HepG2 (cell line): ENCODE measurements around the gene POFUT2. TPM values are rescaled to one million over a fixed set of nuclear protein-coding genes. Genes with fewer than 3 reads are reported as not detected.

Source experiments
- EEA1 ChIP-seq: sonication (generic); formaldehyde crosslinking; IDR thresholded peaks from 2 replicates; pipeline ENCODE4 v1.5.1; 2020; ENCODE audit warnings: mild to moderate bottlenecking, missing genetic modification reagents, borderline replicate concordance
- FUBP1 ChIP-seq: sonication (generic); formaldehyde crosslinking; IDR thresholded peaks from 2 replicates; pipeline ENCODE4 v1.5.1; 2020; ENCODE audit warnings: missing genetic modification reagents, mild to moderate bottlenecking, borderline replicate concordance
- HNRNPK ChIP-seq: fragments of 200-400 bp; formaldehyde crosslinking; IDR thresholded peaks from 2 replicates; pipeline ENCODE4 v1.6.1; 2018; ENCODE audit warnings: low read length, low read depth, moderate library complexity, mild to moderate bottlenecking; ENCODE audit not compliant: poor library complexity, severe bottlenecking
- NFKBIZ ChIP-seq: IDR thresholded peaks from 2 replicates; pipeline ENCODE4 v1.6.1; 2018; ENCODE audit warnings: missing genetic modification reagents, missing compliant biosample characterization
- NRL ChIP-seq: sonication (generic); formaldehyde crosslinking; IDR thresholded peaks from 2 replicates; pipeline ENCODE4 v1.5.0; 2020; ENCODE audit warnings: missing genetic modification reagents, mild to moderate bottlenecking, moderate library complexity, borderline replicate concordance
- RAD21 ChIP-seq: fragments of 450-650 bp; formaldehyde crosslinking; IDR thresholded peaks from 2 replicates; pipeline ENCODE4 v1.5.0; 2020; ENCODE audit warnings: mild to moderate bottlenecking
- SAFB2 ChIP-seq: sonication (generic); formaldehyde crosslinking; IDR thresholded peaks from 2 replicates; pipeline ENCODE4 v1.5.1; 2020; ENCODE audit warnings: missing genetic modification reagents, low read depth, mild to moderate bottlenecking, borderline replicate concordance
- SMYD3 ChIP-seq: sonication (generic); formaldehyde crosslinking; IDR thresholded peaks from 2 replicates; pipeline ENCODE4 v1.8.1; 2023; ENCODE audit warnings: mild to moderate bottlenecking, missing genetic modification reagents
- ZNF143 ChIP-seq: sonication (generic); formaldehyde crosslinking; IDR thresholded peaks from 2 replicates; pipeline ENCODE4 v1.4.0; 2020; ENCODE audit warnings: missing genetic modification reagents
- ZNF34 ChIP-seq: sonication (generic); formaldehyde crosslinking; IDR thresholded peaks from 2 replicates; pipeline ENCODE4 v1.4.0; 2020; ENCODE audit warnings: mild to moderate bottlenecking, missing genetic modification reagents, borderline replicate concordance
- ZNF354B ChIP-seq: sonication (generic); formaldehyde crosslinking; IDR thresholded peaks from 2 replicates; pipeline ENCODE4 v1.8.0; 2022; ENCODE audit warnings: mild to moderate bottlenecking, missing genetic modification reagents
- ZNF431 ChIP-seq: sonication (generic); formaldehyde crosslinking; IDR thresholded peaks from 2 replicates; pipeline ENCODE4 v1.9.0; 2022; ENCODE audit warnings: missing genetic modification reagents, low read depth, mild to moderate bottlenecking, borderline replicate concordance
- ZNF674 ChIP-seq: sonication (generic); formaldehyde crosslinking; IDR thresholded peaks from 2 replicates; pipeline ENCODE4 v1.5.0; 2020; ENCODE audit warnings: low read depth, mild to moderate bottlenecking, missing genetic modification reagents
- ZNF766 ChIP-seq: sonication (generic); formaldehyde crosslinking; IDR thresholded peaks from 2 replicates; pipeline ENCODE4 v1.5.0; 2020; ENCODE audit warnings: missing genetic modification reagents, borderline replicate concordance
- ZNF775 ChIP-seq: sonication (generic); formaldehyde crosslinking; IDR thresholded peaks from 2 replicates; pipeline ENCODE4 v1.4.0; 2020; ENCODE audit warnings: missing genetic modification reagents, mild to moderate bottlenecking, moderate library complexity, borderline replicate concordance
- ZSCAN25 ChIP-seq: sonication (generic); formaldehyde crosslinking; IDR thresholded peaks from 2 replicates; pipeline ENCODE4 v1.8.0; 2022; ENCODE audit warnings: mild to moderate bottlenecking, missing genetic modification reagents
- polyA plus RNA-seq, 8 experiments: library from polyadenylated mRNA; depleted of rRNA in 3 of 8; stranded (reverse) in 7 of 8; unstranded in 1 of 8; fragments of >200 nt; fragmentation: Illumina TruSeq in 4 of 8; extraction: Trizol in 4 of 8; gene quantifications; 2 replicates each; pipeline versions ENCODE4 v1.2.1 to v1.2.3, GENCODE V29; 2011 to 2016; ENCODE audit warnings: low read depth in 4 of 8, missing spikeins in 1 of 8, mixed read lengths in 1 of 8; ENCODE audit not compliant: insufficient read depth in 1 of 8
- total RNA-seq, 5 experiments: library from RNA; depleted of rRNA; stranded (reverse); fragments of >200 nt; fragmentation: Illumina TruSeq; extraction: Trizol; gene quantifications; 2 replicates each; pipeline ENCODE4 v1.2.3, GENCODE V29; 2016; ENCODE audit warnings: low read depth in 1 of 5
- TF ChIP-seq, protein P1 (sequence below): sonication (generic); formaldehyde crosslinking; IDR thresholded peaks from 2 replicates; pipeline ENCODE4 v1.5.0; 2020; ENCODE audit warnings: missing genetic modification reagents
- TF ChIP-seq, protein P2 (sequence below): sonication (generic); formaldehyde crosslinking; conservative IDR thresholded peaks from 2 replicates; pipeline ENCODE4 v1.8.0; 2022; ENCODE audit warnings: mild to moderate bottlenecking, moderate library complexity, missing genetic modification reagents
- TF ChIP-seq, protein P3 (sequence below): sonication (generic); formaldehyde crosslinking; IDR thresholded peaks from 2 replicates; pipeline ENCODE4 v1.4.0; 2020; ENCODE audit warnings: missing genetic modification reagents
- TF ChIP-seq, protein P4 (sequence below): fragments of 450-650 bp; IDR thresholded peaks from 2 replicates; pipeline ENCODE4 v1.6.1; 2017

POFUT2 gene
- total and polyA plus RNA-seq, 2 of the 13 experiments (the other 11 are each of a cell fraction or from before 2014, with no cell fraction given) = 22.8 to 24.0 TPM

DNA sequence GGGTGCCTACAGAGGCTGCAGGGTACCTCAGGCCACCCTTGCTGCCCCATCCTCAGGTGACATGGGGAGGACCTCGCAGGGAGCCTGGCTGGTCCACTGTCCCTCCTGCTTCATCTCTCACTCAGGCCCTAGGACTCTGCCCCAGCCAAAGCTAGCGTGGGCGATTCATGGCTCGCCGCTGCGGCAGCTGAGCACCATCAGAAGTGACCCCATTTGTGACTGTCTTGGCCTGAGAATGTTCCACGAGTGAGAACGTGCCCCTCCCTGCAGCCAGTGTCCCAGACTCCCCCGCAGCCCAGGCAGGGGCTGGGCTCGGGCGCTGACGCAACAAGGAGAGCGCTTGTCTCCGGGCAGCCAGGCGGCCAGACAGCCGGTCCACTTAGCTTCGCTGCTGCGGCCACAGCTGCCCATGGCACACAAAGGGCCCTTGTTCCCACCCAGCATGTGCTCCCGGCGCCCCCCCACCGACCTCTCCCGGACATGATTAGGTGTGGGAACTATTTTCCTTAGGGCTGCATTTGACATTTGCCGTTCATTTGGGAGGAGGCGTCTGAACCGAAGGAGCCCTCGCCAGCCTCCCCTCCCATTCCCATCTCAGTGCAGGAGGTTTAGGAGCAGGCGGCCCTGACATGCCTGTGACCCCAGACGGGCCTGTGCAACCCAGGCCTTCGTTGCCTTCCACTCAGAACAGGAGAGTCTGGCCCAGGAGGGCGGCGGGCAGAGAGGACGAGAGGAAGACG, 19.3 kb upstream of the POFUT2 start (continued):
- no peak for TF ChIP-seq HNRNPK
- TF ChIP-seq, protein P1, sequence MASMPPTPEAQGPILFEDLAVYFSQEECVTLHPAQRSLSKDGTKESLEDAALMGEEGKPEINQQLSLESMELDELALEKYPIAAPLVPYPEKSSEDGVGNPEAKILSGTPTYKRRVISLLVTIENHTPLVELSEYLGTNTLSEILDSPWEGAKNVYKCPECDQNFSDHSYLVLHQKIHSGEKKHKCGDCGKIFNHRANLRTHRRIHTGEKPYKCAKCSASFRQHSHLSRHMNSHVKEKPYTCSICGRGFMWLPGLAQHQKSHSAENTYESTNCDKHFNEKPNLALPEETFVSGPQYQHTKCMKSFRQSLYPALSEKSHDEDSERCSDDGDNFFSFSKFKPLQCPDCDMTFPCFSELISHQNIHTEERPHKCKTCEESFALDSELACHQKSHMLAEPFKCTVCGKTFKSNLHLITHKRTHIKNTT = no peak
- TF ChIP-seq, protein P2, sequence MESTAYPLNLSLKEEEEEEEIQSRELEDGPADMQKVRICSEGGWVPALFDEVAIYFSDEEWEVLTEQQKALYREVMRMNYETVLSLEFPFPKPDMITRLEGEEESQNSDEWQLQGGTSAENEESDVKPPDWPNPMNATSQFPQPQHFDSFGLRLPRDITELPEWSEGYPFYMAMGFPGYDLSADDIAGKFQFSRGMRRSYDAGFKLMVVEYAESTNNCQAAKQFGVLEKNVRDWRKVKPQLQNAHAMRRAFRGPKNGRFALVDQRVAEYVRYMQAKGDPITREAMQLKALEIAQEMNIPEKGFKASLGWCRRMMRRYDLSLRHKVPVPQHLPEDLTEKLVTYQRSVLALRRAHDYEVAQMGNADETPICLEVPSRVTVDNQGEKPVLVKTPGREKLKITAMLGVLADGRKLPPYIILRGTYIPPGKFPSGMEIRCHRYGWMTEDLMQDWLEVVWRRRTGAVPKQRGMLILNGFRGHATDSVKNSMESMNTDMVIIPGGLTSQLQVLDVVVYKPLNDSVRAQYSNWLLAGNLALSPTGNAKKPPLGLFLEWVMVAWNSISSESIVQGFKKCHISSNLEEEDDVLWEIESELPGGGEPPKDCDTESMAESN = no peak
- TF ChIP-seq NFKBIZ (CRISPR knock-in tag) = no peak
- TF ChIP-seq, protein P3, sequence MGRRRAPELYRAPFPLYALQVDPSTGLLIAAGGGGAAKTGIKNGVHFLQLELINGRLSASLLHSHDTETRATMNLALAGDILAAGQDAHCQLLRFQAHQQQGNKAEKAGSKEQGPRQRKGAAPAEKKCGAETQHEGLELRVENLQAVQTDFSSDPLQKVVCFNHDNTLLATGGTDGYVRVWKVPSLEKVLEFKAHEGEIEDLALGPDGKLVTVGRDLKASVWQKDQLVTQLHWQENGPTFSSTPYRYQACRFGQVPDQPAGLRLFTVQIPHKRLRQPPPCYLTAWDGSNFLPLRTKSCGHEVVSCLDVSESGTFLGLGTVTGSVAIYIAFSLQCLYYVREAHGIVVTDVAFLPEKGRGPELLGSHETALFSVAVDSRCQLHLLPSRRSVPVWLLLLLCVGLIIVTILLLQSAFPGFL (CRISPR knock-in tag) = 0 out of 2 replicates have a peak, but pooled peaks have one; percentile 57
- no peak for TF ChIP-seq EEA1 (CRISPR knock-in tag)
- TF ChIP-seq ZSCAN25 = peak; percentile 70; the same call in 1 of the 2 replicates
- TF ChIP-seq ZNF143 (CRISPR knock-in tag) = peak; percentile 79
- TF ChIP-seq FUBP1 (CRISPR knock-in tag) = peak; percentile 59; the same call in 1 of the 2 replicates
- no peak for TF ChIP-seq ZNF674 (CRISPR knock-in tag)
- TF ChIP-seq RAD21 (CRISPR knock-in tag) = no peak; the same call in 1 of the 2 replicates
- peak; percentile 66; the same call in 1 of the 2 replicates for TF ChIP-seq ZNF34
- TF ChIP-seq ZNF766 = no peak
- no peak for TF ChIP-seq SAFB2 (CRISPR knock-in tag)
- TF ChIP-seq SMYD3 (CRISPR knock-in tag) = no peak; the same call in 1 of the 2 replicates
- TF ChIP-seq ZNF354B = no peak
- TF ChIP-seq NRL (CRISPR knock-in tag) = no peak
- TF ChIP-seq, protein P4, sequence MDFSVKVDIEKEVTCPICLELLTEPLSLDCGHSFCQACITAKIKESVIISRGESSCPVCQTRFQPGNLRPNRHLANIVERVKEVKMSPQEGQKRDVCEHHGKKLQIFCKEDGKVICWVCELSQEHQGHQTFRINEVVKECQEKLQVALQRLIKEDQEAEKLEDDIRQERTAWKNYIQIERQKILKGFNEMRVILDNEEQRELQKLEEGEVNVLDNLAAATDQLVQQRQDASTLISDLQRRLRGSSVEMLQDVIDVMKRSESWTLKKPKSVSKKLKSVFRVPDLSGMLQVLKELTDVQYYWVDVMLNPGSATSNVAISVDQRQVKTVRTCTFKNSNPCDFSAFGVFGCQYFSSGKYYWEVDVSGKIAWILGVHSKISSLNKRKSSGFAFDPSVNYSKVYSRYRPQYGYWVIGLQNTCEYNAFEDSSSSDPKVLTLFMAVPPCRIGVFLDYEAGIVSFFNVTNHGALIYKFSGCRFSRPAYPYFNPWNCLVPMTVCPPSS = no peak
- no peak for TF ChIP-seq ZNF431 (CRISPR knock-in tag)
- no peak; the same call in 1 of the 2 replicates for TF ChIP-seq ZNF775 (CRISPR knock-in tag)
